HG03280 (cell line): ENCODE data around the gene IL1RN.

Experiments used
- ATAC-seq: cut with Tn5 transposase; IDR thresholded peaks from one replicate; pipeline ENCODE4 v1.9.1; 2021; ENCODE audit warnings: mild to moderate bottlenecking, moderate library complexity; ENCODE audit not compliant: unreplicated experiment

The IL1RN gene

DNA sequence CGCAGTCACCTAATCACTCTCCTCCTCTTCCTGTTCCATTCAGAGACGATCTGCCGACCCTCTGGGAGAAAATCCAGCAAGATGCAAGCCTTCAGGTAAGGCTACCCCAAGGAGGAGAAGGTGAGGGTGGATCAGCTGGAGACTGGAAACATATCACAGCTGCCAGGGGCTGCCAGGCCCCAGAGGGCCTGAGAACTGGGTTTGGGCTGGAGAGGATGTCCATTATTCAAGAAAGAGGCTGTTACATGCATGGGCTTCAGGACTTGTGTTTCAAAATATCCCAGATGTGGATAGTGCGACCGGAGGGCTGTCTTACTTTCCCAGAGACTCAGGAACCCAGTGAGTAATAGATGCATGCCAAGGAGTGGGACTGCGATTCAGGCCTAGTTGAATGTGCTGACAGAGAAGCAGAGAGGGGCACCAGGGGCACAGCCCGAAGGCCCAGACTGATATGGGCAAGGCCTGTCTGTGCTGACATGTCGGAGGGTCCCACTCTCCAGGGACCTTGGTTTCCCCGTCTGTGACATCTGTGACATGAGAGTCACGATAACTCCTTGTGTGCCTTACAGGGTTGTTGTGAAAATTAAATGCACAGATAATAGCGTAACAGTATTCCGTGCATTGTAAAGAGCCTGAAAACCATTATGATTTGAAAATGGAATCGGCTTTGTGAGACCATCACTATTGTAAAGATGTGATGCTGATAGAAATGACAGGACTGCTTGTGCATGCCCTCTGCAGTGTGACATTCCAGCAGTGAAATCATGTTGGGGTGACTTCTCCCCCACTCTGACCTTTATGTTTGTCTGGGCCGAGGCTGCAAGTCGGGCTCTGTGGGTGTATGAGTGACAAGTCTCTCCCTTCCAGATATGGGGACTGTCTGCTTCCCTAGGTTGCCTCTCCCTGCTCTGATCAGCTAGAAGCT lies 510 bp downstream of the IL1RN start:
- ATAC-seq: no peak

DNA sequence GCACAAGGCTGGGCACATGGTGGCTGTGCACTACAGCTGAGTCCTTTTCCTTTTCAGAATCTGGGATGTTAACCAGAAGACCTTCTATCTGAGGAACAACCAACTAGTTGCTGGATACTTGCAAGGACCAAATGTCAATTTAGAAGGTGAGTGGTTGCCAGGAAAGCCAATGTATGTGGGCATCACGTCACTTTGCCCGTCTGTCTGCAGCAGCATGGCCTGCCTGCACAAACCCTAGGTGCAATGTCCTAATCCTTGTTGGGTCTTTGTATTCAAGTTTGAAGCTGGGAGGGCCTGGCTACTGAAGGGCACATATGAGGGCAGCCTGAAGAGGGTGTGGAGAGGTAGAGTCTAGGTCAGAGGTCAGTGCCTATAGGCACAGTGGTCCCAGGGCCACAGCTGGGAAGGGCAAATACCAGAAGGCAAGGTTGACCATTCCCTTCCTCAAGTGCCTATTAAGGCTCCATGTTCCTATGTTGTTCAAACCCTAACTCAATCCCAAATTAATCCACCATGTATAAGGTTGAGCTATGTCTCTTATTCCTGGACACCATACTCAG lies 2.2 kb downstream of the IL1RN start:
- ATAC-seq: no peak

DNA sequence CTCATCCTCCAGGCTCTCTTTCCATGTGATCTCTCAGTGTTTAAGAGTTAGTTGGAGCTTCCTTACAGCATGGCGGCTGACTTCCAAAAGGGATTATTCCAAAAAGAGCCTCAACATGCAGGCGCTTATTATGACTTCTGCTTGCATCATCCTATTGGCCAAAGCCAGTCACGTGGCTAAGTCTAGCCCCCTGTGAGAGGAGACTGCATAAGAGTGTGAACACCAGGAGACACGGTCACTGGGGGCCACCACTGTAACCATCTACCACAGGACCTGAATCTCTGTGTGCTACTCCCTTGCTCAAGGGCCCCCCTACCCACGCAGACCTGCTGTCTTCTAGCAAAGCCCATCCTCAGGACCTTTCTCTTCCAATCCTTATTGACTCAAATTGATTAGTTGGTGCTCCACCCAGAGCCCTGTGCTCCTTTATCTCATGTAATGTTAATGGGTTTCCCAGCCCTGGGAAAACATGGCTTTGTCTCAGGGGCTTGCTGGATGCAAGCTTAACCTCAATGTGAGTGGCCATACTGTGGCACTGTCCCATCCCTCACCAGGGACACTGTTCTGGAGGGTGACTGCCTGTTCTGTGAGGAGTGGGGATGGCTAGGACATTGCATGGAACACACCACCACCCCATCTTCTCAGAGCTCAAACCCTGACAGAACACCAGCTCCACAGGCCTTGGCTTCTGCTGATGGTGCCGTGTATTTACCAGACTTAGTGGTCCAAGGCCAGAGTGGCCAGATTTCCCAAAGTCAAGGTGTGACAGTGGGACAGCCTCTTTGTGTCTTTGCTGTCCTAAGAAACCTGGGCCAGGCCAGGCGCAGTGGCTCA lies 4.2 kb downstream of the IL1RN start:
- no peak for ATAC-seq

DNA sequence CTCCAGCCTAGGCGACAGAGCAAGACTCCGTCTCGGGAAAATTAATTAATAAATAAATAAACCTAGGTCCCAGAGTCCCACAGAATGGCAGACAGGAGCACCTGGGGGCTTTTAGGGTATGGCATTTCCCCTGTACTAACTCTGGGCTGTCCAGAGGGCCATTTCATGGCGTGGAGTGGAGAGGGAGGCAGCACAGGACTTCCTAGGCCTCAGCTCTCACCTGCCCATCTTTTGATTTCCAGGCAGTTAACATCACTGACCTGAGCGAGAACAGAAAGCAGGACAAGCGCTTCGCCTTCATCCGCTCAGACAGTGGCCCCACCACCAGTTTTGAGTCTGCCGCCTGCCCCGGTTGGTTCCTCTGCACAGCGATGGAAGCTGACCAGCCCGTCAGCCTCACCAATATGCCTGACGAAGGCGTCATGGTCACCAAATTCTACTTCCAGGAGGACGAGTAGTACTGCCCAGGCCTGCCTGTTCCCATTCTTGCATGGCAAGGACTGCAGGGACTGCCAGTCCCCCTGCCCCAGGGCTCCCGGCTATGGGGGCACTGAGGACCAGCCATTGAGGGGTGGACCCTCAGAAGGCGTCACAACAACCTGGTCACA lies 5.1 kb downstream of the IL1RN start:
- ATAC-seq: no peak

DNA sequence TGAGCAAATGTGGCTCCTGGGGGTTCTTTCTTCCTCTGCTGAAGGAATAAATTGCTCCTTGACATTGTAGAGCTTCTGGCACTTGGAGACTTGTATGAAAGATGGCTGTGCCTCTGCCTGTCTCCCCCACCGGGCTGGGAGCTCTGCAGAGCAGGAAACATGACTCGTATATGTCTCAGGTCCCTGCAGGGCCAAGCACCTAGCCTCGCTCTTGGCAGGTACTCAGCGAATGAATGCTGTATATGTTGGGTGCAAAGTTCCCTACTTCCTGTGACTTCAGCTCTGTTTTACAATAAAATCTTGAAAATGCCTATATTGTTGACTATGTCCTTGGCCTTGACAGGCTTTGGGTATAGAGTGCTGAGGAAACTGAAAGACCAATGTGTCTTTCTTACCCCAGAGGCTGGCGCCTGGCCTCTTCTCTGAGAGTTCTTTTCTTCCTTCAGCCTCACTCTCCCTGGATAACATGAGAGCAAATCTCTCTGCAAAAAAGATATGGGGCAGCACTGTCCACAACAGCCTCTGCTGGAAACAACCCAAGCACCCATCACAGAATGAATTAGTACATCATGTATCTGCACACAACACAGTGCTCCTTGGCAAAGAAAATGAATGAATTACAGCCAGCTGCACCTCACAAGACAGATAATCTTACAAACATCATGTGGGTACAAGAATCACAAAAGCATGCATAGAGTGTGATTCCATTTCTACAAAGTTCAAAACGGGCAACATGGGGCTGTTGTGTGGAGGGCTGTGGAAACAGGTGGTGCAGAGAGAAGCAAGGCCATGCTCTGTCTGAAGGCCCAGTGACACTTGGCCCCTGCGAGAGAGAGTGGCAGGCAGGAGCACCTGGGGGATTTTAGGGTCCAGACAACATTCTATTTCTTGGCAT lies 6.6 kb downstream of the IL1RN start:
- no peak for ATAC-seq

DNA sequence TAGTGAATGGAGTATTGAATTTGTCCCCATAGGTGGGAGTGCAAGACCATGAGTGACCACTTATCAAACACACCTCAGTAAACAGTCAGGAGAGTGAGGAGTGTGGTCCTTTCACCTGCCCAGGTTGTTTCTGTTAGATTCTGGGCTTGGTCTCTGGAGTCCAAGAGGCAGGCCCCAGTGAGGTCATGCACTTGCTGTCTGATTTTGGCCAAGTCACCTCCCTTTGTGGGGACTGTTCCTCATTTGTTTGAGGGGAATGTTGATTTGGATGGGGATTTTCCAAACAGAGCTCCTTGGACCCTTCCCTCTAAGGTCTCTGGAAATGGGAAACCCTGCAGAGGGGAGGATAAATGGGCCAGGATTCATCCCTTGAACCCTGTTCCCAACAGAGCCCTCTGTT lies 7.3 kb downstream of the IL1RN start:
- no peak for ATAC-seq

DNA sequence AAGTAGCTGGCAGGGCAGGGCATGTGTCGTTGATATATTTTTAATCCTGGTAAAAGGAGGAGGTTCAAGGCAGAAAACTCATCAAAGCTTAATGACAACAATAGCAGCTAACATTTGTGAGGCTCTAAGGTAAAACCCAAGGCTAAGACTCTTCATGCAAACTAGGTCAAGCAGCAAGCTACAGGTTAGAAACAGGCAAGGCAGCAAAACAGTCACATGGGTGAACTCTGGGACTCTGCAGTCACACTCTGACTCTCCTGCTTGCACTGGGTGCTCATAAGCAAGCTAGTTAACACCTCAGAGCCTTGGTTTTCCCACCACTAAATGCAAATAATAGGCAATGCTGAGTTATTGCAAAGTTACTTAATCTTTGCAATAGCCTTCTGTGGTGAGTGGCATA lies 7.9 kb downstream of the IL1RN start:
- no peak for ATAC-seq

DNA sequence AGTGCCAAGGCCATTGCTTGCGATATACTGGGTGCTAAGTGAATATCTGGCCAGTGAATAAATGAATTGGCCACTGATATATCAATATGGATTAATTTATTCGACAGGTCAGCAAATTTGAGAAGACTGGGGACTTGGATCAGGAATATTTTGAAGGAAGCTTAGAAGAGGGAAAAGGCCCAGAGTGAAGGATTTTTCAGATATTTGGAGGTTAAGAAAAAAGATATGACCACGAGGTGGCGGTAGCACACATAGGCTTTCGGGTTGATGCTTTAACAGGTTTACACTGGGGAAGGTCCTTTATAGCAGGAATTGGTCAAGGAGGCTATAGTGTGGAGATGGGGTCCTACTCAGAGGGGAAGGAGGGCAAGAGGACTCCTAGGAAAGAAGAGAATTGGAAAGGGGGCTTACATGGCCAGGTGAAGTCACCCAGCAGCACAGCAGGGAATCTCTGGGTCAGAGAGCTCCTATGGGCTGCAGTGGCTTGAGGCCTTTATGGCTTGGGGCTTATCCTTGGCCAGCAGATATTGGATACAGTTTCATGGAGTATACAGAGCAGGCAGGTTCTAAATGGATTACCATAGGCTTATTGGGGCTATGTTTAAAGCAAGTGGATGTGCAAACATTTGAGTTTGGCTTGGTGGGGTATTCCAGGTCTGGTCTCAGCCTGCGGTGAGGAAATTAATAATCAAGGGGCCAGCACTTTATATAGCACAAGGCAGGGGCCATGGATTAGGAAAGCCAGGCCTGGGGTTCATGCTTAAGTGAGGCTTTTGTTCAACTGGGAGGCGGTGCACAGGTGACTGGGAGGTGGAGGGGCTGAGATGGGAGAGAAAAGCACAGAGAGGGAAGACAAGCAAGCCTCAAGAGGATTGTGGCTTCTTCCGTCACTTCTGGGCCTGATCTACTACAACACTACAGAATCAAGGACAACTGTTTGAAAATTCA lies 9.7 kb downstream of the IL1RN start:
- no peak for ATAC-seq

DNA sequence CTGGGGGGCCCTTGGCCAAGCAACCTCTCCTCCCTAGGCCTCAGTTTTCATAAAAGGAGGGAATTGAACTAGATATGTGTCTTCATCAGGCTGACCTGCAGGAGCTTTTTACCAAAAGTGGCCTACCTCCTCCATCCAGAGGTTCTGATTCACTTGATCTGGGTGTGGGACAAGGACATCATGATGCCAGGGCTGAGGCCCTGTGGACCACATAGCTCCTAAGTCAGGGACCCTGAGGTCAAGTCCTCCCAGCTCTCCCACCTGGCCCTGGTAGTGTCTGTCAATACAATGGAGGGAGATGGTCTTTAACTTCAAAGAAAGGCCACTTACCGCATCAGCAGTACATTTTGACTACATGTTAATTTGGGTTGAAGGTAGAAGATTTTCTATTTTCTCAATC lies 10.4 kb downstream of the IL1RN start:
- ATAC-seq: no peak

DNA sequence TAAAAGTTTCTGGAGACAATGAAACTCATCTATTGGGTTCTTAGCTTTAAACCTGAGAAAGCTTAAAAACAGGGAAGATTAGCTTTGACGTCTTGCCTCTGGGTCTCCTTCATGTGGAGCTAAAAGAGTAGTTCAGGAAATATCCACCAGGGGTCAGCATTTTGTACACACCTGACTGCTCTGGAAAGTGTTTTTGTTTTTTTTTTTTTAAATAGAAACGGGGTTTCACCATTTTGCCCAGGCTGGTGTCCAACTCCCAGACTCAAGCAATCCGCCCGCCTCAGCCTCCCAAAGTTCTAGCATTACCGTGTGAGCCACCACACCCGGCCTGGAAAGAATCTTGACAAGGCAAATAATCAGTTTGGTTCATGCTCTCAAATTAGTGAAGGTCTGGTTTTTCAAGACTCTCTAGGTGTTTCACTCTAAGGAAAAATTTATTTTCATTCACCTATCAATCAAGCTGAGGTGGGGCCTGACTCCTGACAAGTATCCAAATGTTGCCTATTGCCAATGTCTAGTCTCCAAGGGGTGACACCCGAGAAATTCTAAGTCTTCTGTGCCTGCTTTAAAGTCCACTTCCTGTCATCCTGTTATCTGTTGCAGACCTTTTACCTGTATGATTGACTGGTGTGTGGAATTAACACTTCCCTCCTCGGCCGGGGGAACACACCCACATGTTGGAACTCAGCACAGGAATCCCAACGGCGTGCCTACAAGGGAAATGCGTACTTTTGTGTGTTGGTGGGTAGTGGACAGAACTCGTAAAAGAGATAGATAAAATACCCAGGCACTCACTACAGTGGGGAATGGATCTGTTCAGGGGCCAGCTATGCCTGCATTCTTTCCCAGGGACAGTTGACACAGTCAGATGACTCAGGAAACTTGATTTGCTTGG lies 11.3 kb downstream of the IL1RN start:
- no peak for ATAC-seq

DNA sequence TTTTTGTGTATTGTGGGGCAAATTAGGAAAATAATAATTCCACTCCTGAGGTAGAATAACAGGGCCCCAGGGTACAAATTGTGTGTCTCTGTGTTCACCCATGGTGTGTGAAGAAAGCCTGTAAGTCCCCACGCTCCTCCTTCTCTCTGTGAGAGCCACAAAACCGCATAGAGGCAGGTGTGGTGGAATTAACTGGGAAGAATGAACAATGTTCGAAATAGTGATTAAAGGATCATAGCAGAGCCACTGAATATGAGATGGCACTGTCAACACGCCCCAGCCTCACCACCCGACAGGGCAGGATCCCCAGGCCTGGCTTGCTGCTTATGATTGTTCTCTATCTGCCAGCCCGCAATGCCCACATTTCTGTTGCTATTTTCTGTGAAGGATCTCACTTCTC lies 14.1 kb downstream of the IL1RN start:
- ATAC-seq: no peak

DNA sequence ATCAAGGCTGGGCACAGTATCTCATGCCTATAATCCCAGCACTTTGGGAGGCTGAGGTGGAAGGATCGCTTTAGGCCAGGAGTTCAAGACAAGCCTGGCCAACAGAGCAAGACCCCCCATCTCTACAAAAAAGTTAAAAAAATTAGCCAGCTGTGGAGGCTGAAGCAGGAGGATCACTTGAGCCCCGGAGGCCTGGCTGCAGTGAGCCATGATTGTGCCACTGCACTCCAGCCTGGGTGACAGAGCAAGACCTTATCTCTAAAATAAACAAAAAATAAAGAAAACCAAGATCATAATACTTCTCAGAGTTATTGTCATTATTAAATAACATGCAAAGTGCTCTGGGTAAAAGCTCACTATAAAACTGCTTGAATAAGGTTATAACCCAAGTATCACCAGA lies 14.9 kb downstream of the IL1RN start:
- no peak for ATAC-seq

DNA sequence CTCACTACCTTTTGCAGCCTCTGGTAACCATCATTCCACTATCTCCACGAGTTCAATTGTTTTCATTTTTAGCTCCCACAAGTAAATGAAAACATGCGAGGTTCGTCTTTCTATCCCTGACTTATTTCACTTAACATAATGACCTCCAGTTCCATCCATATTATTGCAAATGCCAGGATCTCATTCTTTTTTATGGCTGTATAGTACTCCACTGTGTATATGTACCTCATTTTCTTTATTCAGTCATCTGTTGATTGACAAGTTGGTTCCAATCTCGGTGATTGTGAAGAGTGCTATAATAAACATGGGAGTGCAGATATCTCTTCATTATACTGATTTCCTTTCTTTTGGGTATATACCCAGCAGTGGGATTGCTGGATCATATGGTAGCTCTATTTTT lies 16.9 kb downstream of the IL1RN start:
- no peak for ATAC-seq

DNA sequence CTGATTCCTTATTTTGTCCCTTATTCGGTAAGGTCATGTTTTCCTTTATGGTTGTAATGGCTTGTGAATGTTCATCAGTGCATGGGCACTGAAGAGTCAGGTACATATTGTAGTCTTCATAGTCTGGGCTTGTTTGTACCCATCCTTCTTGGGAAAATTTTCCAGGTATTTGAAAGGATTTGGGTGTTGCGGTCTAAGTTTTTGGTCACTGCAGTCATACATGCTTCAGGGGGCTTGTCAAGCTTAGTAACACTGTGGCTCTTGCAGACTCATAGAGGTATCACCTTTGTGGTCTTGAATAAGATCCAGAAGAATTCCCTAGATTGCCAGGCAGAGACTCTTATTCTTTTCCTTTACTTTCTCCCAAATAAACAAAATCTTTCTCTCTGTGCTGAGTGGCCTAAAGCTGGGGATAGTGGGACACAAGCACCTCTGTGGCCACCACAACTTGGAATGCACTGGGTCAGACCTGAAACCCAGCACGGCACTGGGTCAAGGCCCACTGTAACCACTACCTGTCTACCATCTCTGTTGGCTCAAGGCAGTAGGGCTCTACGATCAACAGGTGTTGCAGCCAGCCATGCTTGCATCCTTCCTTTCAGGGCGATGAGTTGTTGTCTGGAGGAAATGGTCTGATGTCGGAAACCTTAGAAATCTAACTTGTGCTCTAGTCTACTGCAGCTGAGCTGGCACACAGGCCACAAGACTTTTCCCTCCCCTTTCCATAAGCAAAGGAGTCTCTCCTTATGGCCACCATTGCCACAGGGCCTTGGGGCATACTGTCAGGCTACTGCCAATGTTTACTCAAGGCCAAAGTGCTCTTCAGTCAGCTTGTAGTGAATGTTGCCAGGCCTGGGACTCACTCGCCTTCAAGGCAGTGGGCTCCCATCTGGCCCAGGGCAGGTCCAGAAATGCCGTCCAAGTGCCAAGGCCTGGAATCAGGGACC lies 21.5 kb downstream of the IL1RN start:
- ATAC-seq: no peak

DNA sequence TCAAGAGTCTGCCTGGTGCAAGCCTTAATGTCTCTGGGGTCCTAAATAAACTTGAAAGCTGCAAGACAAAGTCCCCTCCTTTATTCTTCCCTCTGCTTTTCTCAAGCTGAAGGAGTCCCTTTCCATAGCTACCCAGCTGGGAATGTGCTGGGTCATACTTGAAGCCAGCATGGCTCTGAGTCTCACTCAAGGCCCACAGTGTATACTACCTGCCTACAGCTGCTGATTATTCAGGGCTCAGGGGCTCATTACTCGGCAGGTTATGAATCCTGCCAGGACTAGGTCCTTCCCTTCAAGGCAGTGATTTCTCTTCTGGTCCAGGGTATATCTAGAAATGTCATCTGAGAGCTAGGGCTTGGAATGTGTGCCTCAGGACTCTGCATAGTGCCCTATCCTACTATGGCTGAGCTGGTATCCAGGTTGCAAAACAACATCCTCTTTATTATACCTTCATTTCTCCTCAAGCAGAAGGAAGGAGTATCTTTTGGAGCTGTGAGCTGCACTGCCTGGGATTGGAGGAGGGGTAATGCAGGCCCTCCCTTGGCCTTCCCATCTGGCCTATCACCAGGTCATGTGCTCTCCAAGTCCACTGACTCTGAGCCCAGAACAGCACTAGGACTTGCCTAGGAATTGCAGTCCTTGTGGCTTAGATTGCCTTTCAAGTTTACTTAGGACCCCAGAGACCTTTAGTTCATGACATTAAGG lies 22.3 kb downstream of the IL1RN start:
- ATAC-seq: no peak

DNA sequence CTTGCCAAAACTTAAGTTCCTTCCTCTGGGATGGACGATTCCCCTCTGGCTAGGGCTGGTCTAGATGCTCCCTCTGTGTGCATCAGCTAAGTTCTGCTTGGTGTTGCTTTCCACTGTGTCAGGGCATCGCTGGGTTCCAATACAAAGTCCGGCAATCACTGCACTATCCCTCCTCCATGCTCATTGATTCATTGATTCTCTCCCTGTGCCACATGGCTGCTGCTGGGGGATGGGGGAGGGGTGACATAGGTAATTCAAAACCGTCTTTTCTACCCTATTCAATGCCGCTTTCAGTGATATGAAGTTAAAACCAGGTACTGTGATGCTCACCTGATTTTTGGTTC lies 22.8 kb downstream of the IL1RN start:
- no peak for ATAC-seq

DNA sequence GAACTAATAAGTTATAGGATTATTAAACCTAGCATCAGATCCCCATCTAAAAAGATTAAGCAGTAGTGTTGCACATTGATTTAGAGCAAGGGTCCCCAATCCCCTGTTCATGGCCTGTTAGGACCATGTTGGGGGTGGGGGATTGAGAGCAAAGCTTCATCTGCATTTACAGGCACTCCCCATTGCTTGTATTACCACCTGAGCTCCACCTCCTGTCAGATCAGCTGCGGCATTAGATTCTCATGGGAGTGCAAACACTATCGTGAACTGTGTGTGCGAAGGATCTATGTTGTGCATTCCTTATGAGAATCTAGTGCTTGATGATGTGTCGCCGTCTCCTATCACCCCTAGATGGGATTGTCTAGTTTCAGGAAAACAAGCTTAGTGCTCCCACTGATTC lies 27.9 kb downstream of the IL1RN start:
- ATAC-seq: no peak
